Measurements from ENCODE around the gene LEF1.

The LEF1 gene

GRCh38 chr4:108169664-108170063 lies 932 bp upstream of the LEF1 start:
- Histone ChIP-seq H3K9me3 (no peaks in the 10 kb centered on the region), H3K27me3 (peaks cover 97% of the 10 kb centered on the region), H3K4me1 (no peaks in the 10 kb centered on the region), H3K36me3 (no peaks in the 10 kb centered on the region), H3K4me3 (ENCODE audit: low read depth, low read length) (no peak overlapping the region)
- no peak for DNase-seq
- TF ChIP-seq, protein P1, sequence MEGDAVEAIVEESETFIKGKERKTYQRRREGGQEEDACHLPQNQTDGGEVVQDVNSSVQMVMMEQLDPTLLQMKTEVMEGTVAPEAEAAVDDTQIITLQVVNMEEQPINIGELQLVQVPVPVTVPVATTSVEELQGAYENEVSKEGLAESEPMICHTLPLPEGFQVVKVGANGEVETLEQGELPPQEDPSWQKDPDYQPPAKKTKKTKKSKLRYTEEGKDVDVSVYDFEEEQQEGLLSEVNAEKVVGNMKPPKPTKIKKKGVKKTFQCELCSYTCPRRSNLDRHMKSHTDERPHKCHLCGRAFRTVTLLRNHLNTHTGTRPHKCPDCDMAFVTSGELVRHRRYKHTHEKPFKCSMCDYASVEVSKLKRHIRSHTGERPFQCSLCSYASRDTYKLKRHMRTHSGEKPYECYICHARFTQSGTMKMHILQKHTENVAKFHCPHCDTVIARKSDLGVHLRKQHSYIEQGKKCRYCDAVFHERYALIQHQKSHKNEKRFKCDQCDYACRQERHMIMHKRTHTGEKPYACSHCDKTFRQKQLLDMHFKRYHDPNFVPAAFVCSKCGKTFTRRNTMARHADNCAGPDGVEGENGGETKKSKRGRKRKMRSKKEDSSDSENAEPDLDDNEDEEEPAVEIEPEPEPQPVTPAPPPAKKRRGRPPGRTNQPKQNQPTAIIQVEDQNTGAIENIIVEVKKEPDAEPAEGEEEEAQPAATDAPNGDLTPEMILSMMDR (IDR thresholded peaks at IDR 0.05; ENCODE audit: low read depth, low read length), result no peak

DNA sequence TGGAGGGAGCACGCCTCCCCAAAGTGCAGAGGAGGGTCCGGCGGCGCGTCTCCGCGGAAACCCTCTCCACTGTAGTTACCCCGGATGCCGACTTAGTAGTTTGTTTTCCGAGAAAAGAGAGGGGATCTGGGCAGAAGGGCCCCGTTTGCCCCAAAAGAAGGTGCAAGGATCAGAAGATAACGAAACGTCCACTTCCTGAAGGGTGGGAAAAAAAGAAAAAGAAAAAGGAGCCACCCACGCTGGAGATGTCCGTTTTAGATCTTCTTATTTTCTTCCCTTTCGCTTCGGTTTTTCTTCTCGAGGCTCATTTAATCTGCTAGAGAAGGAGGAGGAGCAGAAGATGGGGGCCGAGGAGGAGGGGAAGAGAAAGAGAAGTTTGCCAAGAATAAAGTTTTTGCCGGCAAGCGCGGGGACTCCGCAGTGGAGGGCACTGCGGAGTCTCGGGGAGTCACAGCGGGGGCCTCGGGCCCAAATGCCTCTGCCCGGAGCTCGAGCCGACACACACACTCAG lies 517 bp downstream of the LEF1 start:
- H3K36me3 ChIP-seq, result no peaks in the 10 kb centered on the region
- H3K9me3 ChIP-seq, result no peaks in the 10 kb centered on the region
- TF ChIP-seq, protein P1 (IDR thresholded peaks at IDR 0.05; ENCODE audit: low read depth, low read length), result no peak
- no peak for DNase-seq
- H3K27me3 ChIP-seq, result peaks cover 95% of the 10 kb centered on the region
- H3K4me3 ChIP-seq (ENCODE audit: low read depth, low read length), result peak overlapping the region; percentile 40
- no peaks in the 10 kb centered on the region for H3K4me1 ChIP-seq

GRCh38 chr4:108166441-108167315 lies 2.1 kb downstream of the LEF1 start:
- Histone ChIP-seq H3K9me3 (no peaks in the 10 kb centered on the region), H3K27me3 (peaks cover 95% of the 10 kb centered on the region), H3K36me3 (no peaks in the 10 kb centered on the region), H3K4me3 (ENCODE audit: low read depth, low read length) (peak overlapping the region; percentile 27; the same call in 1 of the 2 replicates), H3K4me1 (no peaks in the 10 kb centered on the region)
- TF ChIP-seq, protein P1 (IDR thresholded peaks at IDR 0.05; ENCODE audit: low read depth, low read length), result no peak
- peak; percentile 30 for DNase-seq

DNA sequence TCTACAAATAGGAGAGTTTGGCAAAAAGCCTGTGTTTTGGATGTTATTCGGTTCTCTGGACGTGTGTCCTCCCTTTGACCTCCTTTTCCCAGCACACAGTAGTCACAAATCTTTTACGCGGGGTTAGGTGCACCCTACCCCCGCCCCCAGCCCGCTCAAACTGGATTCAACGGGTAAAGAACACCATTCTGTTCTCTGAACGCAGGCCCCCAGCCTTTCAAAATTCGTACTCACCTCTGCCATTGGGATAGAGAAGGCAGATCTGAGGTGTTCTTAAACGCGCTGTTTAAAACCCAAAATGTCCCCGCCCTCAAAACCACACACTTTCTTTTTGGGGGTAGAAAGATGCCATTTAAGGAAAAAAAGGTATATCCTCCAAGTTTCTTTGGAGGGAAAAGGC lies 2.7 kb downstream of the LEF1 start:
- H3K36me3 ChIP-seq, result no peaks in the 10 kb centered on the region
- DNase-seq, result no peak
- H3K9me3 ChIP-seq, result no peaks in the 10 kb centered on the region
- H3K27me3 ChIP-seq, result peaks cover 95% of the 10 kb centered on the region
- H3K4me1 ChIP-seq, result no peaks in the 10 kb centered on the region
- no peak overlapping the region for H3K4me3 ChIP-seq (ENCODE audit: low read depth, low read length)
- TF ChIP-seq, protein P1 (IDR thresholded peaks at IDR 0.05; ENCODE audit: low read depth, low read length), result no peak

GRCh38 chr4:108165586-108165985 lies 3.1 kb downstream of the LEF1 start:
- H3K4me3 ChIP-seq (ENCODE audit: low read depth, low read length), result no peak overlapping the region
- DNase-seq, result no peak
- H3K27me3 ChIP-seq, result peaks cover 95% of the 10 kb centered on the region
- TF ChIP-seq, protein P1 (IDR thresholded peaks at IDR 0.05; ENCODE audit: low read depth, low read length), result no peak
- H3K4me1 ChIP-seq, result no peaks in the 10 kb centered on the region
- H3K9me3 ChIP-seq, result no peaks in the 10 kb centered on the region
- no peaks in the 10 kb centered on the region for H3K36me3 ChIP-seq

GRCh38 chr4:108163351-108163750 lies 5.4 kb downstream of the LEF1 start:
- TF ChIP-seq, protein P1 (IDR thresholded peaks at IDR 0.05; ENCODE audit: low read depth, low read length), result no peak
- H3K9me3 ChIP-seq, result no peaks in the 10 kb centered on the region
- H3K27me3 ChIP-seq, result peaks cover 91% of the 10 kb centered on the region
- no peaks in the 10 kb centered on the region for H3K4me1 ChIP-seq
- no peaks in the 10 kb centered on the region for H3K36me3 ChIP-seq
- no peak for DNase-seq
- H3K4me3 ChIP-seq (ENCODE audit: low read depth, low read length), result no peak overlapping the region

Measured in BE2C (cell line).